Measurements from ENCODE around the gene CELSR3.

CELSR3 gene

GRCh38 chr3:48592519-48593087 is 70.1 kb downstream of the CELSR3 start:
- no peak overlapping the region for H3K4me3 ChIP-seq (ENCODE audit: low read length)
- peak; percentile 8 for DNase-seq (ENCODE audit: low read depth)
- TF ChIP-seq CTCF (conservative IDR thresholded peaks at IDR 0.05; ENCODE audit: low read length), result no peak

- no peak overlapping the region for H3K4me3 ChIP-seq (ENCODE audit: low read length)
- TF ChIP-seq CTCF (conservative IDR thresholded peaks at IDR 0.05; ENCODE audit: low read length), result no peak
- DNase-seq (ENCODE audit: low read depth), result no peak
Observed at GRCh38 chr3:48591886-48592518, 70.7 kb downstream of the CELSR3 start.

- no peak for TF ChIP-seq CTCF (conservative IDR thresholded peaks at IDR 0.05; ENCODE audit: low read length)
Observed at GRCh38 chr3:48591436-48591835, 71.2 kb downstream of the CELSR3 start.

GRCh38 chr3:48588230-48588629 is 74.5 kb downstream of the CELSR3 start:
- H3K4me3 ChIP-seq (ENCODE audit: low read length), result no peak overlapping the region
- TF ChIP-seq CTCF (conservative IDR thresholded peaks at IDR 0.05; ENCODE audit: low read length), result no peak
- DNase-seq (ENCODE audit: low read depth), result no peak

More at GRCh38 chr3:48591436-48591835, 71.2 kb downstream of the CELSR3 start:
- no peak overlapping the region for H3K4me3 ChIP-seq (ENCODE audit: low read length)
- no peak for DNase-seq (ENCODE audit: low read depth)

GRCh38 chr3:48587686-48588085 is 75.0 kb downstream of the CELSR3 start:
- DNase-seq (ENCODE audit: low read depth), result no peak
- no peak overlapping the region for H3K4me3 ChIP-seq (ENCODE audit: low read length)
- no peak for TF ChIP-seq CTCF (conservative IDR thresholded peaks at IDR 0.05; ENCODE audit: low read length)

Measured in AG10803 (cell line).